Upper lobe of left lung (tissue), 6 donors: ENCODE results near the gene RAB8B. TPM values are rescaled to one million over a fixed set of nuclear protein-coding genes. Genes with fewer than 3 reads are reported as not detected.

Experiments used
- ATAC-seq, 2 donors: fragments of 200-7000 bp; cut with Tn5 transposase; one replicate each; pipeline ENCODE4 v1.9.1; 2022; ENCODE audit warnings: mild to moderate bottlenecking in 2 of 2, moderate library complexity in 2 of 2; ENCODE audit not compliant: low FRiP score in 2 of 2
- DNase-seq, 2 donors: peaks; one replicate each; pipeline ENCODE4 v3.0.0-alpha.2; 2019 to 2020
- H3K27ac ChIP-seq, 4 donors: fragments of 200-600 bp; sonication (generic); one replicate each; pipeline ENCODE4 v1.5.1; 2016 to 2019
- H3K27me3 ChIP-seq, 4 donors: fragments of 200-600 bp; sonication (generic); one replicate each; pipeline ENCODE4 v1.5.1; 2017 to 2019
- H3K36me3 ChIP-seq, 4 donors: fragments of 200-600 bp; sonication (generic); one replicate each; pipeline ENCODE4 v1.5.1; 2016 to 2019
- H3K4me1 ChIP-seq, 4 donors: fragments of 200-600 bp; sonication (generic); one replicate each; pipeline ENCODE4 v1.5.1; 2018 to 2019
- H3K4me3 ChIP-seq, 4 donors: fragments of 200-600 bp; sonication (generic); one replicate each; pipeline ENCODE4 v1.5.1; 2017 to 2019; ENCODE audit warnings: mild to moderate bottlenecking in 2 of 4, moderate library complexity in 1 of 4
- H3K9me3 ChIP-seq, 4 donors: fragments of 200-600 bp; sonication (generic); one replicate each; pipeline ENCODE4 v1.5.1; 2018 to 2019
- EP300 ChIP-seq, 4 donors: sonication (generic); formaldehyde crosslinking; IDR thresholded peaks; one replicate each; pipeline ENCODE4 v1.5.1; 2017; ENCODE audit warnings: antibody characterized with exemption in 4 of 4, control low read depth in 2 of 4
- POLR2A ChIP-seq, 4 donors: fragments of 450-650 bp; IDR thresholded peaks; one replicate each; pipeline ENCODE4 v1.5.1; 2016 to 2017; ENCODE audit warnings: antibody characterized with exemption in 4 of 4, mild to moderate bottlenecking in 2 of 4
- POLR2AphosphoS5 ChIP-seq, 2 donors: sonication (generic); formaldehyde crosslinking; IDR thresholded peaks; one replicate each; pipeline ENCODE4 v1.5.1; 2017; ENCODE audit warnings: antibody characterized with exemption in 2 of 2
- WGBS, 2 donors: methylation state at CpG; one replicate each; pipeline ENCODE4 v1.1.5; 2017 to 2018; 5-methylcytosine and 5-hydroxymethylcytosine counted together
- total RNA-seq, 6 donors: library from RNA; depleted of rRNA in 4 of 6; stranded (reverse); fragments of >200 nt in 4 of 6; gene quantifications; one replicate each; pipeline versions ENCODE4 v1.1.0 to v1.2.1, GENCODE V29; 2016 to 2021
- TF ChIP-seq, protein P1 (sequence below), 6 experiments: fragments of 450-650 bp in 4 of 6; fragments of 200-600 bp in 2 of 6; sonication (generic) in 2 of 6; IDR thresholded peaks; one replicate each; pipeline ENCODE4 v1.5.1; 2016 to 2019; ENCODE audit warnings: antibody characterized with exemption in 6 of 6
- donor health status: DM: no; HTN: no; CAD: no; lungs with moderate emphysema.
- donor health status: DM: no; HTN: yes; CAD: no; lungs with severe emphysema.

Gene RAB8B
- total RNA-seq, 6 donors from 2014 or later, result 10.2 to 54.8 (median 39.2) TPM

DNA sequence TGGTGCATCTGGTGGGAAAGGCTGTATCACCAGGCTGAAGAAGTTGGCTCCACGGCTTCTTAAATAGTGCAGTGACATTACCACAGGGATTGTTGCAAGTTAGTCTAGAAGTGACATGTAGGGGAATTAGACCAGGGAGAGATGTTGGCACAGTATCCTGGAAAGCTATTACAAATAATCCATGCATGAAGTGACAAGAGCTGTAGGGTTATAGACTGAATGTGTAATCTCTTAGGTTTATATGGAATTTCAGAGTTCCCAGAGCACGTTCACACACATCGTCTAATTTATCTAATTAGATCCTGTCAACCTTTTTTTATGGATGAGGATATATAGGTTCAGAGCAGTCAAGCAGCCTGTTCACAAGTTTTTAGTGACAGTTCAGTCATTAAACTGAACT, 50.7 kb downstream of the RAB8B start:
- ATAC-seq (no peak), DNase-seq (no peak)
- 82 to 88% methylated on average over 3 of the region's 3 CpGs for WGBS, 2 donors
- Histone ChIP-seq H3K36me3 (no peaks in the 10 kb centered on the region), H3K4me1 (peaks cover 26 to 63% (median 42%) of the 10 kb centered on the region in 4 donors), H3K4me3 (no peak overlapping the region), H3K27me3 (no peaks in the 10 kb centered on the region), H3K9me3 (no peaks in the 10 kb centered on the region), H3K27ac (no peak overlapping the region)
- TF ChIP-seq POLR2A (IDR thresholded peaks at IDR 0.05) (no peak), POLR2AphosphoS5 (IDR thresholded peaks at IDR 0.05) (no peak)
- TF ChIP-seq, protein P1, sequence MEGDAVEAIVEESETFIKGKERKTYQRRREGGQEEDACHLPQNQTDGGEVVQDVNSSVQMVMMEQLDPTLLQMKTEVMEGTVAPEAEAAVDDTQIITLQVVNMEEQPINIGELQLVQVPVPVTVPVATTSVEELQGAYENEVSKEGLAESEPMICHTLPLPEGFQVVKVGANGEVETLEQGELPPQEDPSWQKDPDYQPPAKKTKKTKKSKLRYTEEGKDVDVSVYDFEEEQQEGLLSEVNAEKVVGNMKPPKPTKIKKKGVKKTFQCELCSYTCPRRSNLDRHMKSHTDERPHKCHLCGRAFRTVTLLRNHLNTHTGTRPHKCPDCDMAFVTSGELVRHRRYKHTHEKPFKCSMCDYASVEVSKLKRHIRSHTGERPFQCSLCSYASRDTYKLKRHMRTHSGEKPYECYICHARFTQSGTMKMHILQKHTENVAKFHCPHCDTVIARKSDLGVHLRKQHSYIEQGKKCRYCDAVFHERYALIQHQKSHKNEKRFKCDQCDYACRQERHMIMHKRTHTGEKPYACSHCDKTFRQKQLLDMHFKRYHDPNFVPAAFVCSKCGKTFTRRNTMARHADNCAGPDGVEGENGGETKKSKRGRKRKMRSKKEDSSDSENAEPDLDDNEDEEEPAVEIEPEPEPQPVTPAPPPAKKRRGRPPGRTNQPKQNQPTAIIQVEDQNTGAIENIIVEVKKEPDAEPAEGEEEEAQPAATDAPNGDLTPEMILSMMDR (IDR thresholded peaks at IDR 0.05), result no peak

DNA sequence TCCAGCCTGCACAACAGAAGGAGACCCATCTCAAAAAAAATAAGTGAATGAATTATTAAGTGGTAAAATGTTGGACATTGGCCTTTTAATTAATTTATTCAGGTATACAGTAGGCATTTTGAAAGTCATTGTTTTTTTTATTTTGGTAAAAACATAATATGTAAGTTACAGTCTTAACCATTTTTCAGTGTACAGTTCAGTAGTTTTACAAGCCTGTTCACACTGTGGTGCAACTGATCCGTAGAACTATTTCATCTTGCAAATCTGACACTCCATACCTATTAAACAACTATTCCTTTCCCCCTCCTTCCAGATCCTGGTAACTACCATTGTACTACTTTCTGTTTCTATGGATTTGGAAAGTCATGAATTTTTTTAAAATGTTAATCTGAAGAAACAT, 51.9 kb downstream of the RAB8B start:
- no peaks in the 10 kb centered on the region for H3K9me3 ChIP-seq
- peaks cover 0 to 7% (median 0%) of the 10 kb centered on the region in 4 donors for H3K36me3 ChIP-seq
- H3K4me3 ChIP-seq, result no peak overlapping the region
- TF ChIP-seq POLR2A (IDR thresholded peaks at IDR 0.05), result no peak
- TF ChIP-seq, protein P1 (IDR thresholded peaks at IDR 0.05), result no peak
- no peak for TF ChIP-seq EP300 (IDR thresholded peaks at IDR 0.05)
- DNase-seq (no peak), ATAC-seq (no peak)
- peaks cover 32 to 69% (median 50%) of the 10 kb centered on the region in 4 donors for H3K4me1 ChIP-seq
- 78 to 100% methylated on average over 1 of the region's 1 CpG for WGBS, 2 donors
- no peaks in the 10 kb centered on the region for H3K27me3 ChIP-seq
- H3K27ac ChIP-seq, result no peak overlapping the region

DNA sequence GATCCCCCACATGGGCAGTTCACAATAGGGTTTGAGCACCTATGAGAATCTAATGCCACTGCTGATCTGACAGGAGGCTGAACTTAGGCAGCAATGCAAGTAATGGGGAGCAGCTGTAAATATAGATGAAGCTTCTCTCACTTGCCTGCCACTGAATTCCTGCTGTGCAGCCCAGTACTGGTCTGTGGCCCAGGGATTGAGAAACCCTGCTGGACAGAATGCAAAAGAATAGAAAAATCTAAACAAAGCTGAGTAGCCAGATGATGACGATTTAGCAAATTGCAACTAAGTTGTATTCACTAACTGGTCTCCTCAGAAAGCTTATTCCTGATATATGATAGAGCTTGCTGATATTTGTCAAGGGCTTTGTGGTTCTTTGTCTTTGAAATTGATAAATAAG, 53.7 kb downstream of the RAB8B start:
- H3K4me1 ChIP-seq, result peaks cover 46 to 71% (median 56%) of the 10 kb centered on the region in 4 donors
- H3K36me3 ChIP-seq, result peaks cover 0 to 7% (median 0%) of the 10 kb centered on the region in 4 donors
- no peaks in the 10 kb centered on the region for H3K9me3 ChIP-seq
- WGBS, 2 donors, result 64 to 82% methylated on average over 1 of the region's 1 CpG
- no peaks in the 10 kb centered on the region for H3K27me3 ChIP-seq
- TF ChIP-seq POLR2A (IDR thresholded peaks at IDR 0.05) (no peak), POLR2AphosphoS5 (IDR thresholded peaks at IDR 0.05) (no peak), EP300 (IDR thresholded peaks at IDR 0.05) (no peak)
- TF ChIP-seq, protein P1 (IDR thresholded peaks at IDR 0.05), result no peak
- ATAC-seq (peak in 1 of 2 donors; percentile 53), DNase-seq (no peak)
- no peak overlapping the region for H3K4me3 ChIP-seq
- H3K27ac ChIP-seq, result peak overlapping the region; percentile 31 to 81 (median 44)

DNA sequence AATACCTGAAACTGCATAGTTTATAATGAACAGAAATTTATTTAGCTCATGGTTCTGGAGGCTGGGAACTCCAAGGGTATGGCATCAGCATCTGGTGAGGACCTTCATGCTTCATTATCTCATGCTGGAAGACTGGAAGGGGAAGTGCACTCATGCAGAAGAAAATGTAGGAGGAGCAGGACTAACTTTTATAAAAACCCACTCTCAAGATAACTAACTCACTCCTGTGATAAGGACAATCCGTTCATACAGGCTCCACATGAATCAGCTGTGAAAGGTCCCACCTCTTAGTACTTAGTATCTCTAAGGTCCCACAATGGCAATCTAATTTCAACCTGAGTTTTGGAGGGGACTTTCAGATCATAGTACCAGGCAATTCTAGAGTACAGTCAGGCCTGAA, 54.4 kb downstream of the RAB8B start:
- TF ChIP-seq POLR2A (IDR thresholded peaks at IDR 0.05), result no peak
- TF ChIP-seq, protein P1 (IDR thresholded peaks at IDR 0.05), result no peak
- no peak for TF ChIP-seq EP300 (IDR thresholded peaks at IDR 0.05)
- no peak for TF ChIP-seq POLR2AphosphoS5 (IDR thresholded peaks at IDR 0.05)
- 61 to 67% methylated on average over 1 of the region's 1 CpG for WGBS, 2 donors
- H3K36me3 ChIP-seq, result peaks cover 0 to 7% (median 0%) of the 10 kb centered on the region in 4 donors
- no peak overlapping the region for H3K4me3 ChIP-seq
- ATAC-seq, result no peak
- peak overlapping the region; percentile 32 to 81 (median 47) for H3K27ac ChIP-seq
- no peaks in the 10 kb centered on the region for H3K27me3 ChIP-seq
- peaks cover 43 to 68% (median 51%) of the 10 kb centered on the region in 4 donors for H3K4me1 ChIP-seq
- no peaks in the 10 kb centered on the region for H3K9me3 ChIP-seq
- no peak for DNase-seq

- no peak for ATAC-seq
- no peaks in the 10 kb centered on the region for H3K9me3 ChIP-seq
- no peak for DNase-seq
- TF ChIP-seq, protein P1 (IDR thresholded peaks at IDR 0.05), result no peak
- TF ChIP-seq POLR2A (IDR thresholded peaks at IDR 0.05) (no peak), POLR2AphosphoS5 (IDR thresholded peaks at IDR 0.05) (no peak), EP300 (IDR thresholded peaks at IDR 0.05) (no peak)
- WGBS, 2 donors, result 32 to 38% methylated on average over 4 of the region's 4 CpGs
- H3K4me1 ChIP-seq, result peaks cover 40 to 70% (median 47%) of the 10 kb centered on the region in 4 donors
- H3K4me3 ChIP-seq, result no peak overlapping the region
- peak overlapping the region; percentile 29 to 81 (median 44) for H3K27ac ChIP-seq
- no peaks in the 10 kb centered on the region for H3K27me3 ChIP-seq
- peaks cover 0 to 8% (median 0%) of the 10 kb centered on the region in 4 donors for H3K36me3 ChIP-seq
These were observed 55.0 kb downstream of the RAB8B start for GRCh38 chr15:63244399-63244798.
